ENCODE data around the gene BRF1.

The BRF1 gene

GRCh38 chr14:105193916-105194782, 106.7 kb downstream of the BRF1 start:
- no peak for DNase-seq (ENCODE audit: low read depth)

GRCh38 chr14:105192866-105193731, 107.7 kb downstream of the BRF1 start:
- no peak for DNase-seq (ENCODE audit: low read depth)

GRCh38 chr14:105187935-105188524, 112.8 kb downstream of the BRF1 start:
- no peak for DNase-seq (ENCODE audit: low read depth)

GRCh38 chr14:105187116-105187515, 113.7 kb downstream of the BRF1 start:
- DNase-seq (ENCODE audit: low read depth) = no peak

- DNase-seq (ENCODE audit: low read depth) = no peak
These were observed 114.8 kb downstream of the BRF1 start for GRCh38 chr14:105185973-105186372.

- DNase-seq (ENCODE audit: low read depth) = no peak
These were observed 115.8 kb downstream of the BRF1 start for GRCh38 chr14:105185001-105185400.

GRCh38 chr14:105184461-105184860, 116.3 kb downstream of the BRF1 start:
- no peak for DNase-seq (ENCODE audit: low read depth)

- DNase-seq (ENCODE audit: low read depth) = no peak
These were observed 118.3 kb downstream of the BRF1 start for GRCh38 chr14:105182296-105183020.

- DNase-seq (ENCODE audit: low read depth) = no peak
These were observed 119.1 kb downstream of the BRF1 start for GRCh38 chr14:105181549-105182295.

- DNase-seq (ENCODE audit: low read depth) = peak; percentile 69
These were observed 119.9 kb downstream of the BRF1 start, which contains the start of gene NUDT14 for GRCh38 chr14:105180592-105181548. NUDT14 (minus strand) TSS chr14:105181312; CDS start chr14:105181209, 103 bp downstream.

- no peak for DNase-seq (ENCODE audit: low read depth)
These were observed 121.6 kb downstream of the BRF1 start for GRCh38 chr14:105179191-105179590.

GRCh38 chr14:105178868-105179140, 122.0 kb downstream of the BRF1 start:
- no peak for DNase-seq (ENCODE audit: low read depth)

GRCh38 chr14:105178069-105178867, 122.5 kb downstream of the BRF1 start:
- no peak for DNase-seq (ENCODE audit: low read depth)

- no peak for DNase-seq (ENCODE audit: low read depth)
These were observed 123.7 kb downstream of the BRF1 start for GRCh38 chr14:105177082-105177481.

- no peak for DNase-seq (ENCODE audit: low read depth)
These were observed 124.3 kb downstream of the BRF1 start for GRCh38 chr14:105176513-105176912.

- peak; percentile 25 for DNase-seq (ENCODE audit: low read depth)
These were observed 126.6 kb downstream of the BRF1 start for GRCh38 chr14:105173901-105174894.

GRCh38 chr14:105173145-105173544, 127.7 kb downstream of the BRF1 start:
- no peak for DNase-seq (ENCODE audit: low read depth)

- no peak for DNase-seq (ENCODE audit: low read depth)
These were observed 128.3 kb downstream of the BRF1 start for GRCh38 chr14:105172476-105172875.

Measured in stimulated activated CD8-positive, alpha-beta memory T cell treated with anti-CD3 and anti-CD28 coated beads, Interleukin-12 subunit alpha, Interleukin-12 subunit beta, amount 100 ng/mL, for 1 hour (primary cell).